Type B pancreatic cell (in vitro differentiated cells): ENCODE measurements around the gene MKS1. TPM values are rescaled to one million over a fixed set of nuclear protein-coding genes. Genes with fewer than 3 reads are reported as not detected.

Source experiments
- DNase-seq: peaks from one replicate; pipeline ENCODE4 v3.0.0; 2021; ENCODE audit warnings: mixed read lengths; ENCODE audit not compliant: unreplicated experiment; ENCODE audit errors: extremely low spot score
- H3K27ac Mint-ChIP-seq: 2 replicates; pipeline ENCODE4 v1.8.0; 2021; ENCODE audit warnings: mild to moderate bottlenecking, mixed read lengths
- H3K27me3 Mint-ChIP-seq: 2 replicates; pipeline ENCODE4 v1.8.0; 2021; ENCODE audit warnings: mixed read lengths
- H3K36me3 Mint-ChIP-seq: 2 replicates; pipeline ENCODE4 v1.8.0; 2021; ENCODE audit warnings: mixed read lengths
- H3K4me1 Mint-ChIP-seq: one replicate; pipeline ENCODE4 v1.8.0; 2021; ENCODE audit warnings: mixed read lengths; ENCODE audit not compliant: unreplicated experiment
- H3K4me3 Mint-ChIP-seq: 2 replicates; pipeline ENCODE4 v1.8.0; 2021; ENCODE audit warnings: mild to moderate bottlenecking, mixed read lengths
- H3K9me3 Mint-ChIP-seq: 2 replicates; pipeline ENCODE4 v1.8.0; 2021; ENCODE audit warnings: mixed read lengths
- CTCF ChIP-seq: fragments of 200-600 bp; sonication (generic); conservative IDR thresholded peaks from 2 replicates; pipeline ENCODE4 v1.5.0; 2021; ENCODE audit warnings: antibody characterized with exemption, mild to moderate bottlenecking
- total RNA-seq: library from RNA; stranded (reverse); gene quantifications from 2 replicates; pipeline ENCODE4 v1.2.1, GENCODE V29; 2021; ENCODE audit warnings: low replicate concordance

Gene MKS1
- total RNA-seq, 1 donor from 2014 or later: 33.2 TPM

GRCh38 chr17:58228679-58229078 is 9.6 kb upstream of the MKS1 start:
- DNase-seq: no peak
- Mint-ChIP-seq H3K27ac (no peak overlapping the region), H3K27me3 (peaks cover 75% of the 10 kb centered on the region), H3K4me1 (no peaks in the 10 kb centered on the region), H3K36me3 (no peaks in the 10 kb centered on the region), H3K4me3 (no peak overlapping the region), H3K9me3 (no peaks in the 10 kb centered on the region)
- no peak for TF ChIP-seq CTCF

GRCh38 chr17:58227733-58228132 is 8.7 kb upstream of the MKS1 start:
- H3K27me3 Mint-ChIP-seq: peaks cover 74% of the 10 kb centered on the region
- H3K4me1 Mint-ChIP-seq: no peaks in the 10 kb centered on the region
- no peak for DNase-seq
- no peak overlapping the region for H3K27ac Mint-ChIP-seq
- H3K36me3 Mint-ChIP-seq: no peaks in the 10 kb centered on the region
- no peak for TF ChIP-seq CTCF
- no peaks in the 10 kb centered on the region for H3K9me3 Mint-ChIP-seq
- H3K4me3 Mint-ChIP-seq: no peak overlapping the region

GRCh38 chr17:58224315-58224714 is 5.3 kb upstream of the MKS1 start:
- H3K4me3 Mint-ChIP-seq: no peak overlapping the region
- no peak for TF ChIP-seq CTCF
- DNase-seq: no peak
- H3K9me3 Mint-ChIP-seq: no peaks in the 10 kb centered on the region
- peaks cover 3% of the 10 kb centered on the region for H3K4me1 Mint-ChIP-seq
- H3K27ac Mint-ChIP-seq: no peak overlapping the region
- no peaks in the 10 kb centered on the region for H3K36me3 Mint-ChIP-seq
- H3K27me3 Mint-ChIP-seq: peaks cover 65% of the 10 kb centered on the region

DNA sequence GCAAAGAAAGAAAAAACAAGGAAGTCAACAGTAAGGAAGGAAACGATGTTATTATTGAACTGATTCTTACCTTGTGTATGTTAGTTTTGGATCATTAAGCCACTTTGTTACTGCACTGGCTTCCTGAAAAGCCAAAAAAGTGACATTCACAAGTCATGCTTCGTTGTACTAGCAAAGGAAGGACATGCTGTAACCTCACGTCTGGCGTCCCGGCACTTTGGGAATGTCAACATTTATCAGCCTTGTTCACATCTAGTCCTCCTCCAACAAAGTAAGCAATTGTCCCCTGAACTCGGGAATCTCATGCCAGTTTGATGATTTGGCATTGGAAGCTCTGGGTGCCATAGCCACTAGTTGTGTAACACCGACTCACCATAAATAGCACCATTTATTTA is 731 bp upstream of the MKS1 start:
- H3K4me1 Mint-ChIP-seq: peaks cover 12% of the 10 kb centered on the region
- peak overlapping the region; percentile 88 for H3K27ac Mint-ChIP-seq
- peaks cover 31% of the 10 kb centered on the region for H3K27me3 Mint-ChIP-seq
- H3K36me3 Mint-ChIP-seq: peaks cover 3% of the 10 kb centered on the region
- TF ChIP-seq CTCF: no peak
- peak overlapping the region; percentile 96 for H3K4me3 Mint-ChIP-seq
- H3K9me3 Mint-ChIP-seq: no peaks in the 10 kb centered on the region
- DNase-seq: no peak

DNA sequence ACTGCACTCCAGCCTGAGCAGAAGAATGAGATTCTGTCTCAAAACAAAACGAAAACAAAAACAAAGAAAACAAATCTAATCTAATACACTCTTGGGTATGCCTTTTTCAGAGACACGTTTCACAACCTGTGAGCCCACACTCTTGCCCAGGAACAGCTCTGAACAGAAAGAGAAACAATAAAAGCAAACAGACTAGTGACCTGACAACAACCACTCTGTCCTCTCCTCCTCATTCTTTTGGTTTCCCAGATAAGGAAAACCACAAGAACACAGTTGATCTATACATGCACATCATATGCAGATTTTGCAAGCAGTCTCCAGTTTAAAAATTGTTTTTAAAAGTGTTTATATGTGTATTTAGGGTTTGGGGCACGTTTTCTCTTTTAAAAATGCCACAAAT is 1.3 kb downstream of the MKS1 start:
- DNase-seq: no peak
- peak overlapping the region; percentile 61 for H3K4me3 Mint-ChIP-seq
- no peak for TF ChIP-seq CTCF
- H3K9me3 Mint-ChIP-seq: no peaks in the 10 kb centered on the region
- no peak overlapping the region for H3K27ac Mint-ChIP-seq
- H3K36me3 Mint-ChIP-seq: peaks cover 3% of the 10 kb centered on the region
- peaks cover 19% of the 10 kb centered on the region for H3K27me3 Mint-ChIP-seq
- H3K4me1 Mint-ChIP-seq: peaks cover 12% of the 10 kb centered on the region

GRCh38 chr17:58215685-58216084 is 3.4 kb downstream of the MKS1 start:
- peaks cover 4% of the 10 kb centered on the region for H3K27me3 Mint-ChIP-seq
- H3K4me3 Mint-ChIP-seq: no peak overlapping the region
- TF ChIP-seq CTCF: no peak
- H3K27ac Mint-ChIP-seq: no peak overlapping the region
- DNase-seq: no peak
- no peaks in the 10 kb centered on the region for H3K9me3 Mint-ChIP-seq
- H3K4me1 Mint-ChIP-seq: peaks cover 12% of the 10 kb centered on the region
- peaks cover 3% of the 10 kb centered on the region for H3K36me3 Mint-ChIP-seq
